Suprapubic skin (tissue), 3 donors: ENCODE data around the gene MKLN1.

Experiments
- CTCF ChIP-seq, 2 donors: fragments of 200-600 bp in 1 of 2; fragments of 450-650 bp in 1 of 2; sonication (generic) in 1 of 2; IDR thresholded peaks; one replicate each; pipeline ENCODE4 v1.5.1; 2016 to 2019; ENCODE audit warnings: antibody characterized with exemption in 2 of 2, mild to moderate bottlenecking in 1 of 2, moderate library complexity in 1 of 2
- POLR2A ChIP-seq, 2 donors: fragments of 450-650 bp; IDR thresholded peaks; one replicate each; pipeline ENCODE4 v1.6.1; 2017; ENCODE audit warnings: antibody characterized with exemption in 2 of 2, mild to moderate bottlenecking in 2 of 2, moderate library complexity in 2 of 2

- TF ChIP-seq CTCF (IDR thresholded peaks at IDR 0.05) (no peak), POLR2A (IDR thresholded peaks at IDR 0.05) (no peak)
Observed at GRCh38 chr7:131533566-131534561, 206.2 kb downstream of the MKLN1 start.
